ENCODE measurements around the gene ASCC3. TPM values are rescaled to one million over a fixed set of nuclear protein-coding genes. Genes with fewer than 3 reads are reported as not detected.

The ASCC3 gene
- total and polyA plus RNA-seq, 2 donors (not counting 3 experiments of a cell fraction or from before 2014, with no cell fraction given), result 15.7 to 57.2 TPM

DNA sequence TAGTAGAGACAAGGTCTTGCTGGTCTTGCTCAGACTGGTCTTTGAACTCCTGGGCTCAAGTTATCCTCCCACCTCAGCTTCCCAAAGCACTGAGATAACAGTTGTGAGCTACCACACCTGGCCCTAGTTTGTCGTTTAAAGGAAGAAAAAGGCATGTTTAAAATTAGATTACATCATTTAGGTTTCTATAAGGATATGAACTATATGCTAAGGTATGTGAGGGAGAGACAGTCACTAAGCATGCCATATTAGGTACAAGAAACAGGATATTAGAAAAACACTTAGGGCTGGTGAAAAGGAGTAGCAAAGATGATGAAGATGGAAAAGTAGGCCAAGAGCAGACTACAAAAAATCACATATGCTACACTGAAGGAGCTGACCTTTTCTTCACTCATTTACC, 106.4 kb downstream of the ASCC3 start:
- H3K9ac ChIP-seq (replicated peaks; ENCODE audit: extremely low read depth, insufficient read depth, low read length), result no peak overlapping the region
- DNase-seq (ENCODE audit: low read depth, low spot score), result peak; percentile 3
- ChIA-PET CTCF (no interaction called here), POLR2A (no interaction called here)
- H3K9me3 ChIP-seq (replicated peaks; ENCODE audit: control insufficient read depth, insufficient read depth, low read length), result no peaks in the 10 kb centered on the region
- no peak overlapping the region for H3K4me3 ChIP-seq (replicated peaks in 1 of 3; ENCODE audit: insufficient read depth in 1 of 3, low read depth in 1 of 3, low read length in 3 of 3)
- H3K4me1 ChIP-seq (ENCODE audit: control insufficient read depth, extremely low read depth, insufficient read depth, low read length), result peaks cover 3% of the 10 kb centered on the region
- intact Hi-C loops (cut with micrococcal nuclease) (no loop called here), dilution Hi-C loops (cut with MboI; ENCODE audit: extremely low pct_ligation_motif_present, low sequenced_read_pairs) (no loop called here)
- no peak overlapping the region for H3K27ac ChIP-seq (ENCODE audit: insufficient read depth, low read depth, low read length)
- no peak overlapping the region for H3K4me2 ChIP-seq (ENCODE audit: insufficient read depth, low read length)
- H3K36me3 ChIP-seq (ENCODE audit: control insufficient read depth in 2 of 2, extremely low read depth in 1 of 2, insufficient read depth in 2 of 2, low read length in 2 of 2), result no peaks in the 10 kb centered on the region
- H2AFZ ChIP-seq (ENCODE audit: low read depth, low read length), result no peak overlapping the region
- H3K27me3 ChIP-seq (ENCODE audit: control insufficient read depth in 2 of 2, insufficient read depth in 2 of 2, low read length in 2 of 2), result no peaks in the 10 kb centered on the region
- H3K9me1 ChIP-seq (replicated peaks; ENCODE audit: control insufficient read depth, extremely low read depth, insufficient read depth, low read length), result peaks cover 3% of the 10 kb centered on the region
- no TSS peak for BruUV-seq (replicated peaks)
- TF ChIP-seq FOS (IDR thresholded peaks at IDR 0.05; ENCODE audit: borderline replicate concordance, insufficient read depth, low read length) (no peak), GATA2 (IDR thresholded peaks at IDR 0.05; ENCODE audit: insufficient read depth, insufficient read length, low read depth, low read length) (no peak)
- TF ChIP-seq, protein P1, sequence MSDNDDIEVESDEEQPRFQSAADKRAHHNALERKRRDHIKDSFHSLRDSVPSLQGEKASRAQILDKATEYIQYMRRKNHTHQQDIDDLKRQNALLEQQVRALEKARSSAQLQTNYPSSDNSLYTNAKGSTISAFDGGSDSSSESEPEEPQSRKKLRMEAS (IDR thresholded peaks at IDR 0.05; ENCODE audit: insufficient read depth, insufficient read length), result no peak
- TF ChIP-seq, protein P2, sequence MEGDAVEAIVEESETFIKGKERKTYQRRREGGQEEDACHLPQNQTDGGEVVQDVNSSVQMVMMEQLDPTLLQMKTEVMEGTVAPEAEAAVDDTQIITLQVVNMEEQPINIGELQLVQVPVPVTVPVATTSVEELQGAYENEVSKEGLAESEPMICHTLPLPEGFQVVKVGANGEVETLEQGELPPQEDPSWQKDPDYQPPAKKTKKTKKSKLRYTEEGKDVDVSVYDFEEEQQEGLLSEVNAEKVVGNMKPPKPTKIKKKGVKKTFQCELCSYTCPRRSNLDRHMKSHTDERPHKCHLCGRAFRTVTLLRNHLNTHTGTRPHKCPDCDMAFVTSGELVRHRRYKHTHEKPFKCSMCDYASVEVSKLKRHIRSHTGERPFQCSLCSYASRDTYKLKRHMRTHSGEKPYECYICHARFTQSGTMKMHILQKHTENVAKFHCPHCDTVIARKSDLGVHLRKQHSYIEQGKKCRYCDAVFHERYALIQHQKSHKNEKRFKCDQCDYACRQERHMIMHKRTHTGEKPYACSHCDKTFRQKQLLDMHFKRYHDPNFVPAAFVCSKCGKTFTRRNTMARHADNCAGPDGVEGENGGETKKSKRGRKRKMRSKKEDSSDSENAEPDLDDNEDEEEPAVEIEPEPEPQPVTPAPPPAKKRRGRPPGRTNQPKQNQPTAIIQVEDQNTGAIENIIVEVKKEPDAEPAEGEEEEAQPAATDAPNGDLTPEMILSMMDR (IDR thresholded peaks at IDR 0.05; ENCODE audit: extremely low read depth in 1 of 2, insufficient read depth in 1 of 2, low read depth in 1 of 2, low read length in 2 of 2), result no peak
- no peaks in the 10 kb centered on the region for H3K79me2 ChIP-seq (ENCODE audit: control insufficient read depth, insufficient read depth, low read length)
- FAIRE-seq, result no peak
- no peaks in the 10 kb centered on the region for H4K20me1 ChIP-seq (replicated peaks; ENCODE audit: control insufficient read depth, extremely low read depth, insufficient read depth, low read length)

DNA sequence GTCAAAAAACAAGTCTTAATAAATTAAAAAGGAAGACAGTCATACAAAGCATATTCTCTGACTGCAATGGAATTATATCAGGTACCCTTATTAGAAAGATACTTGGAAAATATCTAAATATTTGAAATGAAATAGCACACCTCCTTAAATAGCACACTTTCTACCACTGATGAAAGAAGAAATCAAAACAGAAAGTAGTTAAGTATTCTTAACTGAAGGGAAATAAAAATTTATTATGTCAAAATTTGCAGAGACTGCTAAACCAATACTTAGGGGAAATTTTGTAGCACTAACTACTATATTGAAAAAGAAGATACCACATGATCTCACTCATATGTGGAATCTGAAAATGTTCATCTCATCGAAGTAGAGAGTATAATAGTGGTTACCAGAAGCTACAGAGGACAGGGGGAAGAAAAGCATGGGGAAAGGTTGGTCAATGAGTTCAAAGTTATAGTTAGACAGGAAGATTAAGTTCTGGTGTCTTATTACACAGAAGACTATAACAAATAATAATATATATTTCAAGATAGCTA, 112.2 kb downstream of the ASCC3 start:
- POLR2A ChIA-PET, result no interaction called here
- CTCF ChIA-PET, result interaction anchor here (1.1 kb wide), 1 partner anchor 19 kb away, joined by 3 read pairs; no protein-coding TSS in a partner anchor
- peaks cover 2% of the 10 kb centered on the region in 2 experiments for H3K36me3 ChIP-seq (ENCODE audit: control insufficient read depth in 2 of 2, extremely low read depth in 1 of 2, insufficient read depth in 2 of 2, low read length in 2 of 2)
- H2AFZ ChIP-seq (ENCODE audit: low read depth, low read length), result no peak overlapping the region
- dilution Hi-C loops (cut with MboI; ENCODE audit: extremely low pct_ligation_motif_present, low sequenced_read_pairs) (no loop called here), intact Hi-C loops (cut with micrococcal nuclease) (no loop called here)
- no peak overlapping the region for H3K27ac ChIP-seq (ENCODE audit: insufficient read depth, low read depth, low read length)
- no peaks in the 10 kb centered on the region for H3K4me1 ChIP-seq (ENCODE audit: control insufficient read depth, extremely low read depth, insufficient read depth, low read length)
- no peaks in the 10 kb centered on the region for H3K9me3 ChIP-seq (replicated peaks; ENCODE audit: control insufficient read depth, insufficient read depth, low read length)
- H3K79me2 ChIP-seq (ENCODE audit: control insufficient read depth, insufficient read depth, low read length), result no peaks in the 10 kb centered on the region
- H3K9me1 ChIP-seq (replicated peaks; ENCODE audit: control insufficient read depth, extremely low read depth, insufficient read depth, low read length), result peaks cover 3% of the 10 kb centered on the region
- no peak overlapping the region for H3K4me2 ChIP-seq (ENCODE audit: insufficient read depth, low read length)
- H3K27me3 ChIP-seq (ENCODE audit: control insufficient read depth in 2 of 2, insufficient read depth in 2 of 2, low read length in 2 of 2), result no peaks in the 10 kb centered on the region
- no peak for DNase-seq (ENCODE audit: low read depth, low spot score)
- no peak overlapping the region for H3K4me3 ChIP-seq (replicated peaks in 1 of 3; ENCODE audit: insufficient read depth in 1 of 3, low read depth in 1 of 3, low read length in 3 of 3)
- H3K9ac ChIP-seq (replicated peaks; ENCODE audit: extremely low read depth, insufficient read depth, low read length), result no peak overlapping the region
- FAIRE-seq, result no peak
- no TSS peak for BruUV-seq (replicated peaks)
- TF ChIP-seq, protein P2 (IDR thresholded peaks at IDR 0.05; ENCODE audit: extremely low read depth in 1 of 2, insufficient read depth in 1 of 2, low read depth in 1 of 2, low read length in 2 of 2), result no peak
- no peak for TF ChIP-seq FOS (IDR thresholded peaks at IDR 0.05; ENCODE audit: borderline replicate concordance, insufficient read depth, low read length)
- TF ChIP-seq JUN (IDR thresholded peaks at IDR 0.05; ENCODE audit: borderline replicate concordance, insufficient read depth, insufficient read length, low read depth), result no peak
- no peak for TF ChIP-seq POLR2A (IDR thresholded peaks at IDR 0.05; ENCODE audit: low read depth, low read length)
- TF ChIP-seq, protein P1 (IDR thresholded peaks at IDR 0.05; ENCODE audit: insufficient read depth, insufficient read length), result no peak
- no peak for TF ChIP-seq EZH2 (IDR thresholded peaks at IDR 0.05; ENCODE audit: borderline replicate concordance, low read depth, low read length, severe bottlenecking)
- no peak for TF ChIP-seq MYC (IDR thresholded peaks at IDR 0.05; ENCODE audit: low read depth, low read length)
- TF ChIP-seq GATA2 (IDR thresholded peaks at IDR 0.05; ENCODE audit: insufficient read depth, insufficient read length, low read depth, low read length), result no peak
- TF ChIP-seq POLR2AphosphoS5 (IDR thresholded peaks at IDR 0.05; ENCODE audit: insufficient read depth, low read depth, low read length), result no peak
- no peaks in the 10 kb centered on the region for H4K20me1 ChIP-seq (replicated peaks; ENCODE audit: control insufficient read depth, extremely low read depth, insufficient read depth, low read length)
